GM19351 (cell line): ENCODE data around the gene RAD50.
"Not testable (repeated sequence)": the region's sequence is repeated elsewhere in the genome, so short reads cannot be mapped to it uniquely, and the experiment has no call there.

Experiments used
- ATAC-seq: cut with Tn5 transposase; IDR thresholded peaks from one replicate; pipeline ENCODE4 v1.9.1; 2021; ENCODE audit warnings: mild to moderate bottlenecking, moderate library complexity; ENCODE audit not compliant: unreplicated experiment

Gene RAD50

GRCh38 chr5:132691755-132692631, 135.2 kb downstream of the RAD50 start:
- ATAC-seq = not testable (repeated sequence)

- no peak for ATAC-seq
These were observed 135.8 kb downstream of the RAD50 start for GRCh38 chr5:132692632-132692967.
